ENCODE results near the gene DPEP3. TPM values are rescaled to one million over a fixed set of nuclear protein-coding genes. Genes with fewer than 3 reads are reported as not detected.
A peak's percentile ranks its signal among the peaks of the same experiment; 100 is the strongest.

The DPEP3 gene
- total RNA-seq, 4 donors from 2014 or later, result 0.14 TPM; not detected in 3

GRCh38 chr16:67944690-67945391 is 35.5 kb downstream of the DPEP3 start:
- Histone ChIP-seq H3K4me3 (no peak overlapping the region), H3K27me3 (no peaks in the 10 kb centered on the region), H3K27ac (peak overlapping the region; percentile 65 to 76), H3K9me3 (no peaks in the 10 kb centered on the region), H3K36me3 (no peaks in the 10 kb centered on the region), H3K4me1 (no peaks in the 10 kb centered on the region)
- TF ChIP-seq POLR2A (IDR thresholded peaks at IDR 0.05) (no peak), CTCF (IDR thresholded peaks at IDR 0.05) (no peak)
- intact Hi-C loops (cut with DNase I; ENCODE audit: low total_unique reads), result no loop called here
- DNase-seq, result no peak

GRCh38 chr16:67943619-67944504 is 36.4 kb downstream of the DPEP3 start, which contains the start of gene LCAT:
LCAT (minus strand) TSS chr16:67944120; CDS start chr16:67944101, 19 bp downstream.
- no peak within 1 kb of the TSS for H3K4me3 ChIP-seq

GRCh38 chr16:67943256-67943618 is 37.1 kb downstream of the DPEP3 start:
- Histone ChIP-seq H3K36me3 (no peaks in the 10 kb centered on the region), H3K27ac (peak overlapping the region; percentile 65 to 76), H3K4me1 (no peaks in the 10 kb centered on the region), H3K9me3 (no peaks in the 10 kb centered on the region), H3K4me3 (no peak overlapping the region), H3K27me3 (no peaks in the 10 kb centered on the region)
- no peak for TF ChIP-seq POLR2A (IDR thresholded peaks at IDR 0.05)
- no peak for TF ChIP-seq CTCF (IDR thresholded peaks at IDR 0.05)
- DNase-seq, result no peak
- intact Hi-C loops (cut with DNase I; ENCODE audit: low total_unique reads), result no loop called here

More at GRCh38 chr16:67943619-67944504, 36.4 kb downstream of the DPEP3 start, which contains the start of gene LCAT:
- peak within 1 kb of the TSS; percentile 65 to 76 for H3K27ac ChIP-seq
- no peaks in the 10 kb centered on the region for H3K4me1 ChIP-seq
- H3K9me3 ChIP-seq, result no peaks in the 10 kb centered on the region
- H3K27me3 ChIP-seq, result no peaks in the 10 kb centered on the region
- peak in 1 of 2 donors; percentile 79 for DNase-seq
- no peak for TF ChIP-seq CTCF (IDR thresholded peaks at IDR 0.05)
- no peak for TF ChIP-seq POLR2A (IDR thresholded peaks at IDR 0.05)
- no peaks in the 10 kb centered on the region for H3K36me3 ChIP-seq
- intact Hi-C loops (cut with DNase I; ENCODE audit: low total_unique reads), result no loop called here

GRCh38 chr16:67942510-67943255 is 37.6 kb downstream of the DPEP3 start:
- Histone ChIP-seq H3K4me3 (no peak overlapping the region), H3K27me3 (no peaks in the 10 kb centered on the region), H3K4me1 (no peaks in the 10 kb centered on the region), H3K36me3 (no peaks in the 10 kb centered on the region), H3K9me3 (no peaks in the 10 kb centered on the region), H3K27ac (peak overlapping the region in 1 of 2 donors; percentile 76)
- intact Hi-C loops (cut with DNase I; ENCODE audit: low total_unique reads), result no loop called here
- no peak for DNase-seq
- TF ChIP-seq POLR2A (IDR thresholded peaks at IDR 0.05) (no peak), CTCF (IDR thresholded peaks at IDR 0.05) (no peak)

Measured in uterus (tissue), 4 donors.